T-helper 9 cell (primary cell): ENCODE results near the gene HOXB8.
A peak's percentile ranks its signal among the peaks of the same experiment; 100 is the strongest.

ENCODE experiments used
- DNase-seq: peaks from one replicate; pipeline ENCODE4 v3.0.0-alpha.2; 2020

The HOXB8 gene

GRCh38 chr17:48582750-48583069, 32.4 kb downstream of the HOXB8 start:
- no peak for DNase-seq

DNA sequence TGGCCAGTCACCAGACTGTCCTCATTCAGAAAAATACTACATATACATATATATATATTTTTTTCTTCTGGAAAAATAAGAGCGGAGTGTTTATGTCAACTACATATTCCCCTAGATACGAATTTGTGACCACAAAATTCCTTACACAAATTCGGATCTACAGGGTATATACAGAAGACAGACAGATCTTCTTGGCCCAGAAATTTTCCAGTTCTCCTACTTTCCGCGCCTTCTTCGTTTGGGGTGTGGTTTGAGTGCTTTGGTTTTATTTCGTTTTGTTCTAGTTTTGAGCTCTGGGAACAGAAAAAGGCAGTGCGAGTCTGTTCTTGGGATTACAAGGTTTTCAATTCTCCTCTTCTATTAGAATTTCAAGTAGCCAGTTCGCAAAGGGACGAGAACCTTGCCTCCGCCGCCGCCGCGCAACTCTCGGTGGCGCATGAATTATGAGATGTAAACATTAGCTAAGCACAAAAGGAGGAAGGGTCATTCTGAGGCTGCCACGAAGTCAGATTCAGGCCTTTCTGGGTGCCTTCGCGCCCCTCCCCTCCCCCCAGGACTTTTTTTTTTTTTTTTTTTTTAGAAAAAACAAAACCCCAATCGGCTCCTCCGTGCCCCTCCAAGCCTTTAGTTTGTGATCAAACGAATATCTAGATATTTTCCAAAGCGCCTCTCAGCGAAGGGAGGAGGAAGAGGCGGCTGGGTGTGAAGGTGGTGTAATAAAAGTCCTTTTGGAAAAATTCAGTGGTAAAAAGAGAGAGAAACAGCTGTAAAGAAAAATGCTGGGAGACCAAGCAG, 35.1 kb downstream of the HOXB8 start:
- DNase-seq, result no peak

DNA sequence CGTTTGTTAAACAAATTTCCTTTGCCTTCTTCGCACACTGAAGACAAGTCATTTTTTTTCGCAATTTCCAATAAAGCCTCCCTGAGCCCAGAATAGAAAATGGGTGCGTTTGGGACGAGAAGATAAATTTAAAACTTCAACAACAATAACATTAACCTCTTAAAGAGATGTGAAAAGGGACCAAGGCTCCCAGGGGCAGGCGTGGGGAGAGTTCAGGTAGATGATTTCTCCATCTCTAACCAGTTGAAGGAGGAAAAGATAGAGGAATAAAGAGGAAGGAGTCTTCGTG, 35.7 kb downstream of the HOXB8 start:
- DNase-seq, result no peak

DNA sequence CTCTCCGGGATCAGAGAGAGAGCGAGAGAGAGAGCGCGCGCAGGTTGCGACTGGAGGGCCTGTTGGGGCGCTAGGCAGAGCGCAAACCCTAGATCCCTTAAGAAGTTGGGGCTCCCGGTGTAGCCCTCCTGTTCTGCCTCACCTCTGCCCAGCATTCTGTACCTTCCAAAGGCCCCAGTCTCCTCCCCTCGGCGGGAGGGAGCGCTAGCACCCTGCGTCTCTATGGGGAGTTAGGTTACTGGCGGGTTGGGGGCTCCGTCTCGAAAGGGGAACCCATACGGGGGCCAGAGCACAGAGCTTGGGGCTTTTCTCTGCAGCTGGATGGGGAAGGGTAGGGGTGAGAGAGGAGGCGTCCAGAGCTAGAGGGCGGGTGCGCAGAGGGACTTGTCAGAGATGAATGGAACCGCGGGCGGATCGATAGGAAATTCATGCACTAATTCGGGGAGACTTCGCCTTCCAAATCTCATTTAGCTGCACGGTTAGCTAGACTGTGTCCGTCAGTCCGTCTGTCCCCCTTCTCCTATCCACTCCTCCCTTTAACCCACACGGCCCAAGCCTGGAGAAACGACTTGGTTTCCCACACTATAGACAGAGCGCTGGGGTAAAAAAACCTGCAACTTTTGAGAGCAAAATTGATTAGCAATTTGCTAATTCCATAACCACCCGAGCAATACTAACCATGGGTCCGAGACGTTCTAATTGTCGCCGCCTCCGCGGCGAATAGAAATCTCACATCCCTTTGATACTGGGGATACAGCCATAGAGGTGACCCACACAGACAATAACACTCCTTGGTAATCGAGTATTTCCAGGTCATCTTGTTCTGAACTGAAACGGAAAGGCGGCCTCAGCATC, 36.2 kb downstream of the HOXB8 start:
- no peak for DNase-seq

- peak; percentile 66 for DNase-seq
Observed at GRCh38 chr17:48577946-48578615, 37.0 kb downstream of the HOXB8 start, which contains the start of gene HOXB4. HOXB4 (minus strand) TSS chr17:48578350; CDS start chr17:48578319, 31 bp downstream.

DNA sequence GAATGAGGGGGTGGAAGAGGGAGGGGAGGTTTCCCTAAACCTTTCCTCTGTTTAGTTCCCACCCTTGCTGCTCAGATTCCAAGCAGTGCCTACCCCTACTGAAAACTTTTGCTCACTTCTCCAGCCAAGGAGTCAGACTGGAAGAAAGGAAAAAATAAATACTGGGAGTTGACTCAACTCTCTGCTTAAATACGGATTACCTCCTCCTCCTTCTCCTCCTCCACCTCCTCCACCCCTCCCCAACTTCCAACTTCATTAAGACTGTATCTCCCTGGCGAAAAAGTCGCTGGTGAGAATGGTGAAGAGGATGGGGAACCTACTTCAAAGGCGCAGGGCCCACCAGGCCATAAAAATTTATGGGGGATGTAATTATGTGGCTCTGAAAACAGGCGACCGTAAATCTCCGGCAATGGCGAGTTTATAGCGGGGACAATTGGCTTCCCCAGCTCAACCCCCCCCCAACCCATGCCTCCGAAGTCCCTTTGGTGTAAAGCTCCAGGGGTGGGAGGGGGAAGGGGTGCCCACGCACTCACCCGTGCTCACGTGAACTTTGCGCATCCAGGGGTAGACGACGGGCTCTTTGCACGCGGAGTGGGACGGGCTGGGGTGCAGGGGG, 37.7 kb downstream of the HOXB8 start:
- DNase-seq, result no peak

GRCh38 chr17:48576479-48577309, 38.4 kb downstream of the HOXB8 start:
- DNase-seq, result no peak

DNA sequence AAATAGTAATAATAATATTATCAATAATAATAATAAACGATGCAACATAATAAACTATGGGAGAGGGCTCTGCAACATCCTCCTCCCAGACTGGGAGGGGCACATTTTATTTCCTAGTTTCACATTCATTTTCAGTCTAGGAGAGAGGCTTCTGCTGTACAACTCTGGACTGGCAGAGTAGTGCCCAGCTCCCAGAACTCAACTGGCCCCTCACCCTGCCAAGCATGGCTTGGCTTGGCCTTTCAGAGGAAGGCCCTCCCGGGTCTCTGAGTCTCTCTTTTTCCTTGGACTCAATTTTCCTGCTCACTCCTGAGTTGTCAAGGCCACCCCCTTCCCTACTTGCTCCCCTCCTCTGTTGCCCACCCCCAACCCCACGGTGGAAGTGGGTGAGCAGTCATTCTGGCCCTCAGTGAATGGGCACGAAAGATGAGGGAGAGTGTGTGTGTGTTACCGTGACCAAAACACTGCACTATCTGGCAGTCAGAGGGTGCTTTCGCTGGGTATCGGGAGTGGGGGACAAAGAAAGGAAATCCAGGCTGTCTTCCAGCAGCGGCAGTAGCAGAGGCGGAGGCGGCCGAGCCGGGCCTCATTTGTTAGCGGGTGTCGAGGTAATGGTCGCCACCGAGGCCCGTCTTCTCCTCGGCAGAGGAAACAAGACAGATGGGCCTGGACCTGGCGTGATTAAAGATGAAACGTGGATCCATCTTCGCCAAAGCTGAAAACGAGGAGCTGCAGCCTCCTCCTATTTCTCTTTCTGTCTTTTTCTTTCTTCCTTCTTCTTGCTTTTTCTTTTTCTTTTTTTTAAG, 39.2 kb downstream of the HOXB8 start:
- DNase-seq, result no peak

DNA sequence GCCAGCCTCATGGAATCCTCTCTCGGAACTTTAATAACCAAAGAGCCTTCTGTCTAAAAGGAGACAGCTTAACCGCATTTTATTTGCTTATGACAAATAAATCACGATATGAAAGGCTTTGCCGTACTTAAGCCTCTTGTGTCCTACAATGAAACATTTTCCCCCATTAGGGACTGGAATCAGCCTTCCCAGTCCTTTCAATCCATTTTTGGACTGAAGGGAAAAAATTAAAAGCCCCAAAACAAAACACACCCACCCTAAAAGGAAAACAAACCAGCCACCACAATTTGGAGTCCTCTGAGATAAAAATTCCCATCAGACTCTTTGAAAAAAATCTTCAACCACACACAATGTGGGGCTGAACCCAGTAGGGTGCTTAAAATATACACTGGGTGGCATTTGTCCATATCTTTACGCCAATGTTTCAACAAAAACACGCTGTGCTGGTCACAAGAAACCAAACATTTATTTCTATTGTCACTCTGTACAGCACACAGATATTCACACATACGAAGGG, 40.0 kb downstream of the HOXB8 start:
- DNase-seq, result no peak

DNA sequence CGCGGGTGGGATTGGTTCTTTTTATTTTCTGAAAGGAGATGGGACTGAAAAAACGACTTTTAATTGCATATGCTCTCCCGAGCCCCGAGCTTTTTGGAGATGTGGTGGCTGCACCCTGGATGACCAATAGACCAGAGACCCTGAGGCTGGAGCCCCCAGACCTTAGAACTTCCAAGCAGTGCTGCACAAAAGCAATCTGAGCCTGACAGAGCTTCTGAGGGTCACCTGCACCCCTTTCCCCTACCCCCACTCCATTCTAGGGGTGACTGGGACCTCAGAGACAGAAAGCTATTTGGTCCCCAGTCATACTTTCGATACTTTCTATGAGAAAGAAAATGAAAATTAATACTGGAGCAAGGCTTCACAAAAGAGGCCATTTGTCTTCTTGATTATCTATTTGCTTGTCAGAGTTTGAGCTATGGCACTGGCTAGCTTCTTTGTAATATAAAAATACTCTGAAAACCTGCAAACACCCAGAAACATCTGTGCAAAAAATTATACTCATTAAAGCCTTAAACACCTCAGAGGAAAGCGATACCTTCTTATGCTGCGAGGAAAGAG, 40.5 kb downstream of the HOXB8 start:
- no peak for DNase-seq

GRCh38 chr17:48571826-48572417, 43.2 kb downstream of the HOXB8 start:
- DNase-seq, result no peak

DNA sequence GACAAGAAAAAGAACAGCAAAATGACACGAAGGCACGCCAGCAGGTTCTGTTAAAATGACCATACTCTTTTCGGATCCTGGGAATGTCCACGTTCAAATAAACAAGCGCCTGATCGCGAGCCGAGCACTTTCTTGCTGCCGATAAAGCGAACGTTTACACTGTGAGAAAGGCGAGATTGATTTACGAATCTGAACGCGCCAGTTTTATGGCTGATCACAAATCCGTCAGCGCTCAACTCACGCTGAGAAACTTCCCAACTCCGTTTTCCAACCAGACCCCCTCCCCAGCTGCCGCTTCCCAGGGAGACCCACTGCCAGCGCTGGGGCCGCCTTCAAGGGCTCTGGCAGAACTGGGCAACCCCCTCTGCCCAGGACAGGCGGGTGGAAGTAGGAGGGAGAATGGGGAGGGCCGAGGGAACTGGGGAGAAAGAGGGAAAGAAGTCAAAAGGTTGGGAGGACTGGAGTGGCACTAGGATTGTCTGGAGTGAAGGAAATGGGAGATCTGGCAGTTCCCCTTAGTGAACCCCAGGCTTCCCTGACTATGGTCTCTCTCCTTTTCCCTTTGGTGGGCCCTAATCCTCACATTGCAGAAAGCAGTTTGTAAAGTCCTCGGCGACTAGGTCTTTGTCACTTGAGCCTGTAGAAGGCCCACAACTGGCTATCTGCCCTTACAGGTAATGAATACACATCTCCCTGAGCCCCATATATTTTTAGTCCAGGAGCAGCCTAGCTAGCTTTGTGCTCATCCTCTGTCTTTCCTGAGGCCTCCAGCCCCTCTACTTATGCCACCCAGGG, 43.9 kb downstream of the HOXB8 start:
- DNase-seq, result no peak

- DNase-seq, result no peak
Observed at GRCh38 chr17:48570325-48571023, 44.6 kb downstream of the HOXB8 start.

DNA sequence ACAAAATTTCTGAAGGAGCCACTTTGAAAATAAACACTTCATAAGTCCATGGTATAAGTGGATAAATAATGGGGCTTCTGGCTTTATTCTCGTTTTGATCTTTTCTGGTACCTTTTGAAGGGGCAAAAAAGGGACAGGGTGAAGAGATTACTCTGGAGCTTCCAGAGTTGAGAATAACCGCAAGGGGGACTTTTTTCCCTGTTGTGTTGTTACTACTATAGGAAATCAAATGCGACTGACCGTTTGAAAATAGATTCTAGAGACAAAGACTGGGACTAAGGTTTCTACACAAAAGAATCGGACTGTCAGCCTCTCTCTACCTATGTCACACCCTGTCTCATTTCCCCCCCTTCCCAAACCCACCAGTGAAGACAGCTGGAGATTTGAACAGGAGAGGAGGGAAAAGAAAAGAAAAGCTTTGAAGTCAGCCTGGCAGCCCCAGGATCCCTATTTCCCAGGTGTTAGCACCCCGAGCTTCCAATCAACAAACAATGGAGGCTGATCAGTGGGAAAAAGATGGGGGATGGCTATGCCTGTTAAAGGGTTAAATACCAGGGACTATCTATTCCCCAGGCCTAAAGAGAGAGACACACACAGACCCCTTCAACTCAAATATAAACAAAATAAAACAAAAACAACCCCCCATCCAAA, 45.3 kb downstream of the HOXB8 start:
- DNase-seq, result no peak

DNA sequence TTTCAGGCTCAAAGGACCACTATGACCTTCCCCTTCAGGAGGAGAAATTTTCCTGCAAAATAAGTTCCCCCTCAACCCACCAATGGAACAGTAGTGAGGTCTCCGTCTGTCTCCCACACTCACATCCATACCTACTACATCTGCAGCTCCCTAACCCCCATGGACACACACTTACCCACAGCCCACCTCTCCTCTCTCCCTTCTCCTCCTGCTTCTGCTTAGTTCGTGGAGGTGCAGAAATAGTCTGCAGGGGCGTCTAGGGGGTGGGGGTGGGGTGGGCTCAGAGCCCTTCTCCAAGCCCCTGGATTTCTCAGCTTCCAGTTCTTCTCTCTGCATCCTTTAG, 45.9 kb downstream of the HOXB8 start:
- DNase-seq, result no peak

DNA sequence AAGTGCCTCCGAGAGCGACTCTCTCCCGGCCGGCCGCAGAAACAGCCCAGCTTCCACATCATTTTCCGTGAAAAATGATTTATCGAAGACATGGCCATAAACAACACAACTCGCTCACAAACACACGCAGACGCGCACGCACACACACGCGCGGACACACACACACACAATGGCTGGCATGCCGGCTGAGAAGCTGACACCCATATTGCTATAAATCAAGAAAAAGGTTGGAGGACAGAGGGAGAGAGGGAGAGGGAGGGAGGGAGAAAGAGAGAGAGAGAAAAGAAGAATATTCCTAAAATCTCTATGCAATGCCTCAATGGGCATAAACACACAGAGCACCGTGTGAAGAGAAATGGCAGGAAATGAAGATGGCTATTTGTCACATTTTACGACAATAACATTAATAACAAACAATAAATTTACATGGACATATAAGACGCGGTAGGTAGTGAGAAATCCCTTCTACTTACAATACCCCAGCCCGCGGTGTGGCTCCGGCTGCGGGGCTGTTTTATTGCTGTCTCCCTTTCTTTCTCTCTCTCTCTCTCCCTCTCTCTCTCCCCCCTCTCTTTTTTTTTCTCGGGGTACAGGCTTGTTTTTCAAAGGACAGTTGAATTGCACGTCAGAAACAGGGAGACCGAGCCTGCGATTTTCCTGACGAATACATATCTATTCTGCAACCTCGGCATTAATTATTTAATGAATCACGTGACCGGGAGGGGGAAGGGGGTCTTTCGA, 46.4 kb downstream of the HOXB8 start:
- DNase-seq, result no peak

DNA sequence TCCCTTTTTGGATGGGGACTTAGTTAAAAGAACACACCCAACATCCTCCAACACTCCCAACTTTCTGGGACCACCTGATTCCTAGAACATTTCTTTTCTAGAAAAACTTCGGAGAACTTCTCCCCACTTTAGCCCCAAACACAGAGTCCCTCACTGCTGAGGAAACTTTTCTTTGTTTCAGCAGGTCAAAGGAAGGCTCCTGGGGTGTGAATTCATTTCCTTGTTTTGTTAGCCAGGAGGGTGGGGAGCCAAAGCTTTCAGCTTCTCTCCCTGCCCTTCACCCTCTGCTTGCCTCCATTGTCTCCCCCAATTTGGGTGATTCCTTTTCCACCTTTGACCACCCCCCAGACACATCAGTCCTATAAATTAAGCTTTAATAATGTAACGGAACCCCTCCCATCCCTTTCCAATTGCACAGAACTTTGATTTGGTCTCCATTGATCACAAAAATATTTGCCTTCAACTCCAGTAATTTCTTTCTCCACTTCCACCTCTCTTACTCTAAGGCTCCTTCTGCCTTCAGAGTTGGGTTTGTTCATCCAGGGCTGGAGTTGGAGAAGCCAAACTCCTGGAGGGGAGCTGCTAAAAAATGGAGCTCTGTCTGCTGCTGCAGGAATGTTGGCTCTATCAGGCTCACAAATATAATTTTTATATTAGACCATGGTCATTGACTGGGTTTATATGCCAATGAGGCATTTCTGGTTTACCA, 47.3 kb downstream of the HOXB8 start:
- no peak for DNase-seq
